Measurements from ENCODE around the gene UBAC2. TPM values are rescaled to one million over a fixed set of nuclear protein-coding genes. Genes with fewer than 3 reads are reported as not detected.
A peak's percentile ranks its signal among the peaks of the same experiment; 100 is the strongest.

UBAC2 gene
- total RNA-seq, 1 donor: 45.3 TPM

DNA sequence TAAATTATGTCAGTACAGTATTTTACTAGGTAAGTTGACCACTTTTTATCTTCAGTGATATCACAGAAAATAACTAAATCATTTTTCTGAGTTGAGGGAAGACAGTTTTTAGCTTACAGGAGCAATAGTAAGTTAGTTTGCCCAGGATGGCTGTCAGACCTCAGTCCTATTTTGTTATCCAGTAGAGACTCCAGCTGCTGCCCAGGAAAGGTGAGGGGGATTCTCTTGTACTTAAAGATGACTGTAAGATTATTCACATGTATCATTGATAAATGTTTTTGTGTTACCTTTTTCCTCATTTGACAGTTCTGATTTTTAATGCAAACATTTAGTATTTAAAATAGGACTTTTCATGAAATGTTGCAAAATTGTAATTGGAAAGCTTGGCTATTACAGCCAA, 121.1 kb downstream of the UBAC2 start:
- no peak overlapping the region for H3K4me3 ChIP-seq (ENCODE audit: low read depth, low read length)
- no peak for DNase-seq (ENCODE audit: low read depth)
- TF ChIP-seq, protein P1, sequence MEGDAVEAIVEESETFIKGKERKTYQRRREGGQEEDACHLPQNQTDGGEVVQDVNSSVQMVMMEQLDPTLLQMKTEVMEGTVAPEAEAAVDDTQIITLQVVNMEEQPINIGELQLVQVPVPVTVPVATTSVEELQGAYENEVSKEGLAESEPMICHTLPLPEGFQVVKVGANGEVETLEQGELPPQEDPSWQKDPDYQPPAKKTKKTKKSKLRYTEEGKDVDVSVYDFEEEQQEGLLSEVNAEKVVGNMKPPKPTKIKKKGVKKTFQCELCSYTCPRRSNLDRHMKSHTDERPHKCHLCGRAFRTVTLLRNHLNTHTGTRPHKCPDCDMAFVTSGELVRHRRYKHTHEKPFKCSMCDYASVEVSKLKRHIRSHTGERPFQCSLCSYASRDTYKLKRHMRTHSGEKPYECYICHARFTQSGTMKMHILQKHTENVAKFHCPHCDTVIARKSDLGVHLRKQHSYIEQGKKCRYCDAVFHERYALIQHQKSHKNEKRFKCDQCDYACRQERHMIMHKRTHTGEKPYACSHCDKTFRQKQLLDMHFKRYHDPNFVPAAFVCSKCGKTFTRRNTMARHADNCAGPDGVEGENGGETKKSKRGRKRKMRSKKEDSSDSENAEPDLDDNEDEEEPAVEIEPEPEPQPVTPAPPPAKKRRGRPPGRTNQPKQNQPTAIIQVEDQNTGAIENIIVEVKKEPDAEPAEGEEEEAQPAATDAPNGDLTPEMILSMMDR (IDR thresholded peaks at IDR 0.05; ENCODE audit: insufficient read depth, low read depth, low read length): no peak

DNA sequence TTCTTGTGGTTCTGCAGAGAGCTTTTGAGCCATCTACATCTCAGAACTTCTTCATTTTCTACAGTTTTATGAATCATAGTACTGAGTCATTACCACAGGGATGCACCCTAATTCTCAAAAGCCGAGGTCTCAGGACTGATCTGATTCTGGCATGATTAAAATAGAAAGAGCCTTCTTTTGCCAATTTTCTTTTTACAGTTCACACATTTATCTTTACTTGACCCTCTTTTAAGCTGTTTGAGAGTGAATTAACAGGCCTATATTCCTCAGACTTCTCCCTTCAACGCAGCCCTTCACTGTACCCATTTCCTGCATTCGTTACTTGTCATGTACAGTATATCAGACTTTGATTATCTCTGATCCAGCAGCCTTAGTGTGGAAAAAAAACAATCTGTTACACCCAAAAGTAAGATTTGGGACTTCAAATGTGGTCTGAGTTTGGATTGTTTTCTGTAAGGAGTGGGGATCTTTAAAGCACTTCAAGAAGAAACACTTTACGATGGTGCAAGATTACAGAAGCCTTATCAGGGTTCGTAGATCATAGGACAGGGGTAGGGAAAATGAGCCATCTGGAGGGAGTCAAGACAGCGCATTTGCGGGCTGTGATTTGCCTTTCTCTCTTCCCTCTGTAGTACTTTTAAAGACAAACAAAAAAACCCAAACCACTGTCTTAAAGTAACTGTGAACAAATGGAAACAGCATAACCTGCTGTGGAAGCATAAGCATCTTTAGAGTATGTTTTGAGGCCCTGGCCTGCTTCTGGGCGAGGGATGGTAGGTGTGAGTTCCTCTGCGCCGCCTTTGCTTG, 121.8 kb downstream of the UBAC2 start:
- H3K4me3 ChIP-seq (ENCODE audit: low read depth, low read length): no peak overlapping the region
- peak; percentile 93 for DNase-seq (ENCODE audit: low read depth)
- TF ChIP-seq, protein P1 (IDR thresholded peaks at IDR 0.05; ENCODE audit: insufficient read depth, low read depth, low read length): no peak

DNA sequence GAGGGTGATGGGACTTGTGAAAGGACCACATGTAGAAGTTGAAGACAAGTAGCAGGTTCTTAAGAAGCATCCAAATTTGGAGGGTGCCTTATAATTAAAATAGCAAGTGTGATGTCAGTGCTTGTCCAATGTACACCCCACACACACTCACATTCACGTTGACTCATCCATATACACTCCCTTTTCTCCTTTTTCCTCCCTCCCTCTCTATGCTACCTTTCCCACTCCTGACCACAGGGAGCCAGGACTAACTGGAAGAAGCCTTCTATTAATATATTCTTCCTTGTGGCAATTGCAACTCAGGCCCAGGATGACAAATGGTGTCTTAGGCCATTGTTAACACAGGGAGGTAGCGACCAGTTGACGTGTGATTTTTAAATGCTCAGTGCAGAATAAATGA, 122.8 kb downstream of the UBAC2 start:
- TF ChIP-seq, protein P1 (IDR thresholded peaks at IDR 0.05; ENCODE audit: insufficient read depth, low read depth, low read length): no peak
- no peak overlapping the region for H3K4me3 ChIP-seq (ENCODE audit: low read depth, low read length)
- no peak for DNase-seq (ENCODE audit: low read depth)

DNA sequence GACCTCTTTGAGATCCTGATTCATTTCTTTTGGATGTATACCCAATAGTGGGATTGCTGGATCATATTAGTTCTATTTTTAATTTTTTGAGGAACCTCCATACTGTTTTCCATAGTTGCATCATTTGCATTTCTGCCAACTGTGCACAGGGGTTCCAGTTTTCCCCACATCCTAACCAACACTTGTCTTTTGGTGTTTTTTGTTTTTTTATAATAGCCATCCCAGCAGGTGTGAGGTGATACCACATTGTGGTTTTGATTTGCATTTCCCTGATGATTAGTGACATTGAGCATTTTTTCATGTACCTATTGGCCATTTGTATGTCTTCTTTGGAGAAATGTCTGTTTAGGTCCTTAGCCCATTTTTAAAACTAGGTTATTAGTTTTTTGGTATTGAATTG, 125.4 kb downstream of the UBAC2 start:
- TF ChIP-seq, protein P1 (IDR thresholded peaks at IDR 0.05; ENCODE audit: insufficient read depth, low read depth, low read length): no peak
- H3K4me3 ChIP-seq (ENCODE audit: low read depth, low read length): no peak overlapping the region
- no peak for DNase-seq (ENCODE audit: low read depth)

DNA sequence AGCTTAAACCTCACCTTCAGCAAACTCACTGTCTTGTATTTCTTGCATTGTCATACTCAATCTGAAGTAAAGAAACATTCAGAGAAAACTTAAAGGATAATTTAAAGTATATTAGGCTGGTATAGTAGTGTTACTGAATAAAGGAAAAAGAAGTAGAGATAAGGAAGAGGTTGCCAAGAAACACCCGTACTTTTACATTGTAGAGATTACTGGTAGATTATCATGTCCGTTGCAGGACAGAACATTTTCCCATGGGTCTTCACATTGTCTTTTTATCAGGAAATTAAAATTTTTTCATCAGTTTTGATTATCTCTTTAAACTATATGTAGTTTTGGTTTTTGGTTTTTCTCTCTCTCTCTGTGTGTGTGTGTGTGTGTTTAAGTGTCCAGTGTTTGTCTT, 126.5 kb downstream of the UBAC2 start:
- TF ChIP-seq, protein P1 (IDR thresholded peaks at IDR 0.05; ENCODE audit: insufficient read depth, low read depth, low read length): no peak
- DNase-seq (ENCODE audit: low read depth): no peak
- no peak overlapping the region for H3K4me3 ChIP-seq (ENCODE audit: low read depth, low read length)

DNA sequence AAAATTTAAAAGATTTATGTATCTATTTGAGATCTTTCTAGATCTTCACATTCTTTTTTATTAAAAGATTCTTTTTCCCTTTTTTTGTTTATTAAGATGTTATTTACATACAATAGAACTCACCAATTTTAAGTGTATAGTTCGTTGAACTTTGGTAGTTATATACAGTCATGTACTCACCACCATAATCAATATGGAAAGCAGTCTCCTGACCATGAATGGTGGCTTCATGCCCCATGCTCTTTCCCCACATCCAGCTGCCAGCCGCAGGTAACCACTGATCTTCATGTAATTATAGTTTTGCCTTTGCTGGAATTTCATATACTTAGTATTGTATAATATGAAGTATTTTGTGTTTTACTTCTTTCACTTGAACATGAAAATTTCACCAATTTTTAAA, 127.1 kb downstream of the UBAC2 start:
- TF ChIP-seq, protein P1 (IDR thresholded peaks at IDR 0.05; ENCODE audit: insufficient read depth, low read depth, low read length): no peak

DNA sequence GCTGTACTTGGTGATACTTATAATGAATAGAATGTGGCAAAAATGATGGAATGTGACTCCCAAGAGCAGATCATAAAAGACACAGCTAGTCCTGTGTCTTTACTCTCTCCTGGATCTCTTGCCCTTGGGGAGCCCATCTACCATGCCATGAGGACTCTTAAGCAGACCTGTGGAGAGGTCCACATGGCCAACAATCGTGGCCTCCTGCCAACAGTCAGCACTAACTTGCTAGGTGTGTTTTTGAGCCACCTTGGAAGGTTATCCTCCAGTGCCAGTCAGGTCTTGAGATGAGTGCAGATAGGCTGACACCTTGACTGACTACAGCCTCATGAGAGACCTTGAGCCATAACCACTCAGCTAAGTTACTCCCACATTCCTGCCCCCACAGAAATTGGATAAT, 128.8 kb downstream of the UBAC2 start:
- TF ChIP-seq, protein P1 (IDR thresholded peaks at IDR 0.05; ENCODE audit: insufficient read depth, low read depth, low read length): no peak
- DNase-seq (ENCODE audit: low read depth): no peak
- H3K4me3 ChIP-seq (ENCODE audit: low read depth, low read length): no peak overlapping the region

More for the DNA sequence above, 127.1 kb downstream of the UBAC2 start:
- H3K4me3 ChIP-seq (ENCODE audit: low read depth, low read length): no peak overlapping the region
- DNase-seq (ENCODE audit: low read depth): no peak

All from fibroblast of villous mesenchyme (primary cell).